ENCODE data around the gene ARHGAP6.

DNA sequence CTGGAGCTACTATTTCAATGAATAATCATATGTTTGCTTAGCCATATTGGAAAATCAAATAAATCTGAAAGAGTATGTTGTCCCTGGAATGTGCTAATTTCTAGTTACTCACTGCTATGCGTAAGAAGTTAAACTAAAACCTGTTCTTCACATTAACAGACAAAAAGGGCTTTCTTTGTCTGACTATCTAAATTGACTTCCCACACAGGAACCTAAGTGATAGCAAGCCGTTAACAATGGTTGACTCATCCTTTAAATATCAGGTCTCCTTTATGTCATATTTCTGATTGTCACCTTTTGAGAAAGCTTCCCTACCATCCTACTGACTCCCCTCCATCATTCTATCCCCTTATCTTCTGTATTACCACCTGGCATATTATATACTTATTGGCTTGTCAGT lies 291.1 kb downstream of the ARHGAP6 start:
- TF ChIP-seq, protein P1, sequence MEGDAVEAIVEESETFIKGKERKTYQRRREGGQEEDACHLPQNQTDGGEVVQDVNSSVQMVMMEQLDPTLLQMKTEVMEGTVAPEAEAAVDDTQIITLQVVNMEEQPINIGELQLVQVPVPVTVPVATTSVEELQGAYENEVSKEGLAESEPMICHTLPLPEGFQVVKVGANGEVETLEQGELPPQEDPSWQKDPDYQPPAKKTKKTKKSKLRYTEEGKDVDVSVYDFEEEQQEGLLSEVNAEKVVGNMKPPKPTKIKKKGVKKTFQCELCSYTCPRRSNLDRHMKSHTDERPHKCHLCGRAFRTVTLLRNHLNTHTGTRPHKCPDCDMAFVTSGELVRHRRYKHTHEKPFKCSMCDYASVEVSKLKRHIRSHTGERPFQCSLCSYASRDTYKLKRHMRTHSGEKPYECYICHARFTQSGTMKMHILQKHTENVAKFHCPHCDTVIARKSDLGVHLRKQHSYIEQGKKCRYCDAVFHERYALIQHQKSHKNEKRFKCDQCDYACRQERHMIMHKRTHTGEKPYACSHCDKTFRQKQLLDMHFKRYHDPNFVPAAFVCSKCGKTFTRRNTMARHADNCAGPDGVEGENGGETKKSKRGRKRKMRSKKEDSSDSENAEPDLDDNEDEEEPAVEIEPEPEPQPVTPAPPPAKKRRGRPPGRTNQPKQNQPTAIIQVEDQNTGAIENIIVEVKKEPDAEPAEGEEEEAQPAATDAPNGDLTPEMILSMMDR (conservative IDR thresholded peaks at IDR 0.05), result no peak
- no peak for TF ChIP-seq ZFX (IDR thresholded peaks at IDR 0.05)

All from C4-2B (cell line).